NCI-H2029 (cell line): ENCODE results near the gene NGF.
A peak's percentile ranks its signal among the peaks of the same experiment; 100 is the strongest.

Source experiments
- DNase-seq: peaks from one replicate; lab custom pipeline; 2025; lab: John Stamatoyannopoulos, UW

The NGF gene

GRCh38 chr1:115278211-115278610 is 59.8 kb downstream of the NGF start:
- DNase-seq = no peak

- DNase-seq = no peak
These were observed 60.8 kb downstream of the NGF start for GRCh38 chr1:115277276-115277675.

- DNase-seq = no peak
These were observed 62.8 kb downstream of the NGF start for GRCh38 chr1:115275216-115275615.

GRCh38 chr1:115274467-115274866 is 63.6 kb downstream of the NGF start:
- no peak for DNase-seq

GRCh38 chr1:115266729-115267421 is 71.2 kb downstream of the NGF start:
- DNase-seq = no peak

- DNase-seq = no peak
These were observed 73.0 kb downstream of the NGF start for GRCh38 chr1:115265099-115265498.

- no peak for DNase-seq
These were observed 75.2 kb downstream of the NGF start for GRCh38 chr1:115262886-115263285.

GRCh38 chr1:115261496-115261895 is 76.6 kb downstream of the NGF start:
- DNase-seq = no peak

GRCh38 chr1:115258302-115258866 is 79.7 kb downstream of the NGF start:
- no peak for DNase-seq

GRCh38 chr1:115257591-115257990 is 80.5 kb downstream of the NGF start:
- no peak for DNase-seq

GRCh38 chr1:115255154-115255553 is 82.9 kb downstream of the NGF start:
- DNase-seq = no peak

- no peak for DNase-seq
These were observed 85.5 kb downstream of the NGF start for GRCh38 chr1:115252585-115252984.

GRCh38 chr1:115251856-115252255 is 86.2 kb downstream of the NGF start:
- DNase-seq = no peak

- DNase-seq = no peak
These were observed 86.7 kb downstream of the NGF start for GRCh38 chr1:115251340-115251748.

GRCh38 chr1:115246526-115246925 is 91.5 kb downstream of the NGF start:
- no peak for DNase-seq

- DNase-seq = no peak
These were observed 92.8 kb downstream of the NGF start for GRCh38 chr1:115245227-115245626.

GRCh38 chr1:115242543-115242942 is 95.5 kb downstream of the NGF start:
- peak; percentile 67 for DNase-seq

GRCh38 chr1:115241309-115241708 is 96.7 kb downstream of the NGF start:
- no peak for DNase-seq

- no peak for DNase-seq
These were observed 97.8 kb downstream of the NGF start for GRCh38 chr1:115240297-115240696.

GRCh38 chr1:115239426-115239825 is 98.6 kb downstream of the NGF start:
- no peak for DNase-seq

GRCh38 chr1:115239148-115239422 is 99.0 kb downstream of the NGF start:
- DNase-seq = no peak

- no peak for DNase-seq
These were observed 99.5 kb downstream of the NGF start for GRCh38 chr1:115238336-115239147.

- DNase-seq = no peak
These were observed 100.5 kb downstream of the NGF start for GRCh38 chr1:115237507-115237906.
